ENCODE results near the gene OSTM1. TPM values are rescaled to one million over a fixed set of nuclear protein-coding genes. Genes with fewer than 3 reads are reported as not detected.
"Not testable (repeated sequence)": the region's sequence is repeated elsewhere in the genome, so short reads cannot be mapped to it uniquely, and the experiment has no call there.

The OSTM1 gene
- polyA plus RNA-seq, 3 donors = 13.4 to 60.1 (median 49.7) TPM

GRCh38 chr6:108020472-108021116, 53.9 kb downstream of the OSTM1 start:
- Histone ChIP-seq H3K36me3 (replicated peaks in 1 of 2; ENCODE audit: control insufficient read depth in 1 of 2, insufficient read depth in 2 of 2, low read length in 2 of 2) (no peaks in the 10 kb centered on the region), H3K27ac (ENCODE audit: low read depth in 1 of 2, low read length in 2 of 2) (no peak overlapping the region), H4K20me1 (ENCODE audit: insufficient read depth, low read length) (no peaks in the 10 kb centered on the region), H3K4me2 (replicated peaks; ENCODE audit: extremely low read depth, low read length, poor library complexity, severe bottlenecking) (no peak overlapping the region), H3K9ac (ENCODE audit: insufficient read depth, low read length, poor library complexity, severe bottlenecking) (no peak overlapping the region), H3K4me1 (ENCODE audit: control insufficient read depth in 1 of 2, insufficient read depth in 2 of 2, low read length in 2 of 2) (no peaks in the 10 kb centered on the region), H3K79me2 (ENCODE audit: insufficient read depth, low read length) (no peaks in the 10 kb centered on the region), H2AFZ (ENCODE audit: insufficient read depth, low read depth, low read length, poor library complexity, severe bottlenecking) (no peak overlapping the region), H3K4me3 (replicated peaks in 1 of 3; ENCODE audit: low read depth in 2 of 3, low read length in 3 of 3) (no peak overlapping the region), H3K27me3 (ENCODE audit: control insufficient read depth in 2 of 2, insufficient read depth in 2 of 2, low read length in 2 of 2) (no peaks in the 10 kb centered on the region), H3K9me3 (replicated peaks in 1 of 2; ENCODE audit: control insufficient read depth in 1 of 2, insufficient read depth in 1 of 2, low read length in 2 of 2) (peaks cover 8 to 10% of the 10 kb centered on the region in 2 donors)
- TF ChIP-seq CTCF (IDR thresholded peaks at IDR 0.05) = no peak
- Mint-ChIP-seq H3K36me3 (no peaks in the 10 kb centered on the region), H3K27me3 (ENCODE audit: low read depth in 3 of 3) (peaks cover 0 to 2% (median 2%) of the 10 kb centered on the region in 3 donors), H3K4me3 (no peak overlapping the region), H3K4me1 (no peaks in the 10 kb centered on the region), H3K27ac (no peak overlapping the region), H3K9me3 (peaks cover 8 to 17% (median 10%) of the 10 kb centered on the region in 7 donors)
- DNase-seq = no peak
- intact Hi-C loops (cut with micrococcal nuclease) = no loop called here
- 100% methylated on average over 5 of the region's 6 CpGs for WGBS (ENCODE audit: insufficient coverage)

GRCh38 chr6:108016283-108016682, 58.3 kb downstream of the OSTM1 start:
- H3K4me1 Mint-ChIP-seq; H3K4me3 ChIP-seq (replicated peaks in 1 of 3; ENCODE audit: low read depth in 2 of 3, low read length in 3 of 3); intact Hi-C loops (cut with micrococcal nuclease); H4K20me1 ChIP-seq (ENCODE audit: insufficient read depth, low read length); H3K27ac Mint-ChIP-seq; H3K4me1 ChIP-seq (ENCODE audit: control insufficient read depth in 1 of 2, insufficient read depth in 2 of 2, low read length in 2 of 2); H3K4me3 Mint-ChIP-seq; H3K27ac ChIP-seq (ENCODE audit: low read depth in 1 of 2, low read length in 2 of 2); H3K27me3 ChIP-seq (ENCODE audit: control insufficient read depth in 2 of 2, insufficient read depth in 2 of 2, low read length in 2 of 2); H3K79me2 ChIP-seq (ENCODE audit: insufficient read depth, low read length); H3K36me3 ChIP-seq (replicated peaks in 1 of 2; ENCODE audit: control insufficient read depth in 1 of 2, insufficient read depth in 2 of 2, low read length in 2 of 2); DNase-seq; H2AFZ ChIP-seq (ENCODE audit: insufficient read depth, low read depth, low read length, poor library complexity, severe bottlenecking); H3K36me3 Mint-ChIP-seq; H3K4me2 ChIP-seq (replicated peaks; ENCODE audit: extremely low read depth, low read length, poor library complexity, severe bottlenecking); H3K9ac ChIP-seq (ENCODE audit: insufficient read depth, low read length, poor library complexity, severe bottlenecking); H3K27me3 Mint-ChIP-seq (ENCODE audit: low read depth in 3 of 3): not testable (repeated sequence)
- peaks cover 19 to 38% (median 28%) of the 10 kb centered on the region in 7 donors for H3K9me3 Mint-ChIP-seq
- 94% methylated on average over 3 of the region's 6 CpGs for WGBS (ENCODE audit: insufficient coverage)
- H3K9me3 ChIP-seq (replicated peaks in 1 of 2; ENCODE audit: control insufficient read depth in 1 of 2, insufficient read depth in 1 of 2, low read length in 2 of 2) = peaks cover 8 to 19% of the 10 kb centered on the region in 2 donors
